Muscle of leg (tissue), 11 donors: ENCODE measurements around the gene BRINP3. TPM values are rescaled to one million over a fixed set of nuclear protein-coding genes. Genes with fewer than 3 reads are reported as not detected.

Experiments
- DNase-seq: peaks from one replicate; pipeline ENCODE4 v3.0.0; 2013
- H3K27ac ChIP-seq: one replicate; pipeline ENCODE4 v1.5.1; 2013; ENCODE audit warnings: mild to moderate bottlenecking, low read length, control low read depth
- H3K27me3 ChIP-seq: one replicate; pipeline ENCODE4 v1.6.1; 2013; ENCODE audit warnings: low read length; ENCODE audit not compliant: control insufficient read depth, insufficient read depth
- H3K36me3 ChIP-seq: one replicate; pipeline ENCODE4 v1.6.1; 2013; ENCODE audit warnings: low read length; ENCODE audit not compliant: control insufficient read depth, insufficient read depth
- H3K4me1 ChIP-seq: one replicate; pipeline ENCODE4 v1.6.1; 2013; ENCODE audit warnings: low read length; ENCODE audit not compliant: control insufficient read depth, insufficient read depth
- H3K4me3 ChIP-seq: one replicate; pipeline ENCODE4 v1.5.1; 2013; ENCODE audit warnings: low read length, control low read depth
- H3K9me3 ChIP-seq: replicated peaks from 2 replicates; pipeline ENCODE4 v1.6.1; 2013; ENCODE audit warnings: low read depth, low read length; ENCODE audit not compliant: control insufficient read depth
- WGBS: methylation state at CpG from one replicate; pipeline ENCODE4 v1.1.5; 2013; ENCODE audit warnings: missing lambda C conversion rate; ENCODE audit not compliant: insufficient coverage; 5-methylcytosine and 5-hydroxymethylcytosine counted together
- polyA plus RNA-seq, 8 donors: library from polyadenylated mRNA; unstranded; fragments of 120-200 nt; gene quantifications; one replicate each; pipeline versions ENCODE4 v1.2.1 to v1.2.3, GENCODE V29; 2013; ENCODE audit warnings: inconsistent platforms in 1 of 8, low replicate concordance in 1 of 8; ENCODE audit not compliant: insufficient read length in 8 of 8, insufficient read depth in 1 of 8
- total RNA-seq: library from RNA; stranded (reverse); fragments of 120-200 nt; gene quantifications from one replicate; pipeline ENCODE4 v1.2.4, GENCODE V29; 2013

Gene BRINP3
- total and polyA plus RNA-seq, 9 donors, result 1.7 to 11.1 (median 2.5) TPM

GRCh38 chr1:190328871-190329270, 148.8 kb downstream of the BRINP3 start:
- no peak for DNase-seq
- Histone ChIP-seq H3K4me1 (no peaks in the 10 kb centered on the region), H3K27me3 (no peaks in the 10 kb centered on the region), H3K4me3 (no peak overlapping the region), H3K27ac (no peak overlapping the region), H3K9me3 (no peaks in the 10 kb centered on the region), H3K36me3 (no peaks in the 10 kb centered on the region)
- WGBS, result 60% methylated on average over 1 of the region's 4 CpGs

GRCh38 chr1:190328361-190328760, 149.3 kb downstream of the BRINP3 start:
- Histone ChIP-seq H3K4me1 (no peaks in the 10 kb centered on the region), H3K27ac (no peak overlapping the region), H3K36me3 (no peaks in the 10 kb centered on the region), H3K27me3 (no peaks in the 10 kb centered on the region), H3K9me3 (no peaks in the 10 kb centered on the region), H3K4me3 (no peak overlapping the region)
- DNase-seq, result no peak

GRCh38 chr1:190327271-190327670, 150.4 kb downstream of the BRINP3 start:
- H3K4me1 ChIP-seq, result no peaks in the 10 kb centered on the region
- H3K27me3 ChIP-seq, result no peaks in the 10 kb centered on the region
- WGBS, result no CpG with 5 or more reads among the region's 3 CpGs
- no peak overlapping the region for H3K4me3 ChIP-seq
- H3K36me3 ChIP-seq, result no peaks in the 10 kb centered on the region
- H3K27ac ChIP-seq, result no peak overlapping the region
- no peak for DNase-seq
- H3K9me3 ChIP-seq, result no peaks in the 10 kb centered on the region

GRCh38 chr1:190323530-190323929, 154.1 kb downstream of the BRINP3 start:
- no peaks in the 10 kb centered on the region for H3K27me3 ChIP-seq
- no CpG with 5 or more reads among the region's 2 CpGs for WGBS
- no peak overlapping the region for H3K4me3 ChIP-seq
- DNase-seq, result no peak
- no peak overlapping the region for H3K27ac ChIP-seq
- H3K4me1 ChIP-seq, result no peaks in the 10 kb centered on the region
- no peaks in the 10 kb centered on the region for H3K9me3 ChIP-seq
- H3K36me3 ChIP-seq, result no peaks in the 10 kb centered on the region

GRCh38 chr1:190322274-190322673, 155.4 kb downstream of the BRINP3 start:
- Histone ChIP-seq H3K27me3 (no peaks in the 10 kb centered on the region), H3K9me3 (no peaks in the 10 kb centered on the region), H3K27ac (no peak overlapping the region), H3K4me3 (no peak overlapping the region), H3K36me3 (no peaks in the 10 kb centered on the region), H3K4me1 (no peaks in the 10 kb centered on the region)
- WGBS, result 80% methylated on average over 1 of the region's 6 CpGs
- DNase-seq, result no peak

GRCh38 chr1:190320952-190321351, 156.7 kb downstream of the BRINP3 start:
- no CpG with 5 or more reads among the region's 3 CpGs for WGBS
- Histone ChIP-seq H3K4me1 (no peaks in the 10 kb centered on the region), H3K9me3 (no peaks in the 10 kb centered on the region), H3K27ac (no peak overlapping the region), H3K36me3 (no peaks in the 10 kb centered on the region), H3K4me3 (no peak overlapping the region), H3K27me3 (no peaks in the 10 kb centered on the region)
- DNase-seq, result peak; percentile 54

GRCh38 chr1:190312763-190313162, 164.9 kb downstream of the BRINP3 start:
- Histone ChIP-seq H3K9me3 (no peaks in the 10 kb centered on the region), H3K4me3 (no peak overlapping the region), H3K27me3 (no peaks in the 10 kb centered on the region), H3K36me3 (no peaks in the 10 kb centered on the region), H3K4me1 (no peaks in the 10 kb centered on the region), H3K27ac (no peak overlapping the region)
- DNase-seq, result no peak
- WGBS, result no CpG with 5 or more reads among the region's 1 CpG

- no peaks in the 10 kb centered on the region for H3K4me1 ChIP-seq
- no peak overlapping the region for H3K27ac ChIP-seq
- no peaks in the 10 kb centered on the region for H3K27me3 ChIP-seq
- H3K36me3 ChIP-seq, result no peaks in the 10 kb centered on the region
- H3K9me3 ChIP-seq, result no peaks in the 10 kb centered on the region
- no peak overlapping the region for H3K4me3 ChIP-seq
- DNase-seq, result no peak
These were observed 174.2 kb downstream of the BRINP3 start for GRCh38 chr1:190303501-190303900.

- Histone ChIP-seq H3K4me3 (no peak overlapping the region), H3K27ac (no peak overlapping the region), H3K9me3 (no peaks in the 10 kb centered on the region), H3K27me3 (no peaks in the 10 kb centered on the region), H3K4me1 (no peaks in the 10 kb centered on the region), H3K36me3 (no peaks in the 10 kb centered on the region)
- DNase-seq, result no peak
- no CpG with 5 or more reads among the region's 2 CpGs for WGBS
These were observed 181.2 kb downstream of the BRINP3 start for GRCh38 chr1:190296453-190296852.

GRCh38 chr1:190289897-190290296, 187.8 kb downstream of the BRINP3 start:
- no peak for DNase-seq
- no peaks in the 10 kb centered on the region for H3K27me3 ChIP-seq
- no peaks in the 10 kb centered on the region for H3K4me1 ChIP-seq
- no peaks in the 10 kb centered on the region for H3K9me3 ChIP-seq
- WGBS, result no CpG with 5 or more reads among the region's 2 CpGs
- H3K27ac ChIP-seq, result no peak overlapping the region
- no peaks in the 10 kb centered on the region for H3K36me3 ChIP-seq
- no peak overlapping the region for H3K4me3 ChIP-seq

GRCh38 chr1:190286111-190286510, 191.6 kb downstream of the BRINP3 start:
- Histone ChIP-seq H3K27me3 (no peaks in the 10 kb centered on the region), H3K4me3 (no peak overlapping the region), H3K27ac (no peak overlapping the region), H3K36me3 (no peaks in the 10 kb centered on the region), H3K9me3 (no peaks in the 10 kb centered on the region), H3K4me1 (no peaks in the 10 kb centered on the region)
- no peak for DNase-seq
- WGBS, result no CpG with 5 or more reads among the region's 1 CpG
